Hematopoietic multipotent progenitor cell treated with erythropoietin and hydrocortisone succinate and interleukin-3 and kit ligand, for 17 days (in vitro differentiated cells): ENCODE measurements around the gene SLC6A12.
"Not testable (repeated sequence)": the region's sequence is repeated elsewhere in the genome, so short reads cannot be mapped to it uniquely, and the experiment has no call there.

Experiments used
- DNase-seq: peaks from one replicate; pipeline ENCODE4 v3.0.0-alpha.2; 2015; ENCODE audit warnings: low spot score

Gene SLC6A12

GRCh38 chr12:217029-217428, 3.1 kb upstream of the SLC6A12 start:
- DNase-seq: not testable (repeated sequence)

- no peak for DNase-seq
Observed at GRCh38 chr12:215116-215515, 1.2 kb upstream of the SLC6A12 start.

- no peak for DNase-seq
Observed at GRCh38 chr12:213527-213932, 427 bp downstream of the SLC6A12 start.

DNA sequence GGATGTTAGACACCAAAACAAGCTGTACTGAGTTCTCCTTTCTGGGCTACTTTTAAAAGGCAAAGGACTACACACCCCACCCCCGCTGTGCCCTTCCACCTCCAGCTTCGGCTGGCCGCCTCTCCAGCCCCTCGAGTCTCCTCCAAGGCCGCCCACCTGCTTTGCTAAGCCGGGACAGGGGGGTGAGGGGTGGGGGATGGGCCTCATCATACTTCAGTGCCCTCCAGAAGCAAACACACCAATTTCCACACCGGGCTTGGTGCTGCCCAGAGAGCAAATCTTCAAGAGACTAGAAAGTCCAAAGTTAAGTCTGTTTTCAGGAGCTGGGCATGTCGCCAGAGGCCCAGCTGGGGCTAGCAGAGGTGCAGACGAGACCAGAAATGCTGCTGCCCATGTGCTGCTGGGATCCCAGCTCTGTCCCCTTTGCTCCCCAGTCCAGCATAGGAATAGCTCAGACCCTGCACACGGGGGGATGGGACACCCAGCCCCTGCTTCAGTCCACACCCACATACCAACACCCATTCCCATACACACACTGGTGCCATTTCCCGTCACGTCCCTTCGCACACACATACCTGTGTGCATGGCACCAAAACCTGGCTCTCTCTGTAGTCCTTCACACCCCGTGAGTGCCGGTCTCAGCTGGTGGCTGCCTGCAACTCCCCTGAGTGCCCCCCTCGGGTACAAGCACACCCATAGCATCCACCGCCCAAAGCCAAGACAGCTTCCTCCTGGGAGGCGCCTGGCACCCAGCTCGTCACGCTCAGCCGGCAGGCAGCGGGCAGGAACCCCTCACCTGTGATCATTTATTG, 1.0 kb downstream of the SLC6A12 start:
- no peak for DNase-seq

- DNase-seq: no peak
Observed at GRCh38 chr12:212415-212714, 1.6 kb downstream of the SLC6A12 start.

- DNase-seq: no peak
Observed at GRCh38 chr12:211639-212414, 2.1 kb downstream of the SLC6A12 start.

- DNase-seq: no peak
Observed at GRCh38 chr12:211142-211465, 2.9 kb downstream of the SLC6A12 start.

DNA sequence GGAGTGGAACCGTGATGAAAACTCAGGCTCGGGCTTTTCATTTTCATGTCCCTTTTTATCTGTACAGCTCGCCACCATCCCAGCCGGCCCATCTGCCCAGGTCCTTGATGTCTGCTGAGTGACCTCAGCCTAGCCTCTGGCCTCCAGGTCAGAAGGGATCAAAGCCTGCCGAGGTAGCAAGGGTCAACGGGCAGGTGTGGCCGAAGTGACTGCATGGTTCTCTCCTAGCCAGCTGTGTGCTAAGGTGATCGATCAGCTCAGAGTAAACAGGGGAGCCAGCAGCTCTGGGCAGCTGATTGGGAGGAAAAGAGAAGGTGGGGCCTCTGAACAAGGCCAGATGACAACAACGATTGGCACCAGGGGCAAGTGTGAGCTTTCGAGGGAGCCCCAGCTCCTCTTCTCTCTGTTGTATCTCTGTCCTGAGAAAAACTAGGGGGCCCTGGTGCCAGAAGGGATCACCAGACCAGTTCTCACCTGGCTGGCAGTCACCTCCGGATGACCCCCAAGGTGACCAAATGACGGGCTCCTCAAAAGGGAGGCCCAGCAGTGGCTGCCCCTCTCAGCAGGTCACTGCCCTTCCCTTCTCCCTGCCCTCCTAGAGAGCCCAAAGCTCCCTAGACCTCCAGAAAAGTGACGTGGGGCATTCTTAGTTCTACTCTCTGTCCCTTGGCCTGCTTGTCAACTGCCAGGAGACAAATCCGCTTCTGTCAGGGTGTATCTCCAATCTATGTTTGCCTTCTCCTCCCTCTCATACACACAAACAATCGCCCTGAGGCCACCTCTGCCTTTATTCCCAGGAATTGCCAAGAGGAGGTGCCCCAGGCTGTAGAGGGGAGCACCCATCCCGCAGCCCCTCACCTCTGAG, 3.4 kb downstream of the SLC6A12 start:
- DNase-seq: no peak

DNA sequence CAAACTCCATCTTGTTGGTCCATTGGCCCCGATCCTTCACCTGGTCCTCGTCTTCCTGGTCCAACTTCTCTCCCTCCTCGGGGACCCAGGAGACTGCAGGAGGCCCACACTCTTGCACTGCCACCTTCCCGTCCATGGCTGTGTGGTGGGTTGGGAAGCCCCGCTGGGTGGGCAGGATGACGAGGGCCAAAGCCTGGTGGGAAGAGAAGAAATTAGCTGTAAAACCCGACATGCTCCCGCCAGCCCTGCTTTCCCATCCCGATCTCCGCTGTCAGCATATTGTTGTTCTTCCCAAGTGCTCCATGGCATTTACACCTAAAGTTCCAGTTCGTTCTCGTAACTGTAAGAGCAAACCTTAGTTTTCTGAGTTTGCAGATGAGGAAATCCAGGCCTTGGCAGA, 4.1 kb downstream of the SLC6A12 start:
- no peak for DNase-seq

DNA sequence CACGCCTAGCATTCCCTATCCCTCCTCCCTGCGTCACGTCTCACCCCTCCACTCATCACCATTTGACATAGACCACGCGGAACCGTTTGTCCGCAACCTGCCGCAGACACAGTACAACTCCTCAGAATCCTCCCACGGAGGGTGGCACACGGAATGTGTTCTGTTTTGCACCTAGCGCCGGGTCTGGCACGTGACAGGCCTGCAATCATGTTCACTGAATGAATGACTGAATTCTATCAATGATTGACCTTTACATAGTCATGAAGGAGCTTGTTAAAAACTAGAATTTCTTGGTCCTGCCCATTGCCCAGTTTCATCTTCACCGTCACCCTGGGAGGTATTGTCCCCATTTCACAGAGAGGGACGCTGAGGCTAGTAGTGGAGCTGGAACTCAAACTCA, 4.7 kb downstream of the SLC6A12 start:
- no peak for DNase-seq

- DNase-seq: no peak
Observed at GRCh38 chr12:208813-209212, 5.1 kb downstream of the SLC6A12 start.

GRCh38 chr12:207804-208203, 6.2 kb downstream of the SLC6A12 start:
- no peak for DNase-seq

- DNase-seq: no peak
Observed at GRCh38 chr12:206746-207440, 7.1 kb downstream of the SLC6A12 start.

GRCh38 chr12:205026-205425, 8.9 kb downstream of the SLC6A12 start:
- DNase-seq: no peak

GRCh38 chr12:204261-204678, 9.7 kb downstream of the SLC6A12 start:
- no peak for DNase-seq

DNA sequence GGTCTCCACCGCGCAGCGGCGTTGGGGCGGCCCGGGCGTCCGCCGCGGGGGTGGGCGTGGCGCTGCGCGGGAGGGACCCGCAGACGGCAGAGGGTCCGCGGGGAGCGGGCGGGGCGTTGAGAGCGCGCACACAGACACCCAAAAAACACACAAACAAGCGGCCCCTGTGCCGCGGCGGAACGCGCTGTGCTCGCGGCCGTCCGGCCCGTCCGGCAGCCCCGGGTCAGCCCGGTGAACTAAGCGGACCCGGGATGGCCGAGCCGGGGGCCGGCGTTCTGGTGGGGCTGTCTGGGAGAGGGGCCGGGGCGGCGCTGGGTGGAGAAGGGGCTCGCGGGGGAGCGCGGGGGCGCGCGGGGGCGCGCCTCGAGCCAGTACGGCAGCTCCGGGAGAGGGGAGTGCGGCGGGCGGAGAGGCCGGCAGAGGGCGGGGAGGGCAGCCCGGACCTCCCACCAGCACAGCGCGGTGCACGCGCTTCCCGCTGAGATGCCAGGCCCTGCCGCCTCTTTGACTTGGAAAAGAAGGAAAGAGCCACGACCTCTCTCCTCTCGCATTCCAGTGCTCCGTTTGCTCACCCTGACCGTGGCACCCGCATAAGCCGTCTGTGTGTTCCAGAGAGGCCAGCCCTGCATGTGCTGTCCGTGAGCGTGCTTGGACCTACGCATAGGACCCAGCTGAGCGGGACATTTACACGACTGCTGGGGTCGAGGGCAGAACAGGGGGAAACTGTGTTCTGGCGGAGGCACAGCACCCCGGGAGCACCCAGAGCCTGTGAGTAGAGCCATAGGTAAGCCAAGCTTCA, 10.3 kb downstream of the SLC6A12 start:
- DNase-seq: no peak

DNA sequence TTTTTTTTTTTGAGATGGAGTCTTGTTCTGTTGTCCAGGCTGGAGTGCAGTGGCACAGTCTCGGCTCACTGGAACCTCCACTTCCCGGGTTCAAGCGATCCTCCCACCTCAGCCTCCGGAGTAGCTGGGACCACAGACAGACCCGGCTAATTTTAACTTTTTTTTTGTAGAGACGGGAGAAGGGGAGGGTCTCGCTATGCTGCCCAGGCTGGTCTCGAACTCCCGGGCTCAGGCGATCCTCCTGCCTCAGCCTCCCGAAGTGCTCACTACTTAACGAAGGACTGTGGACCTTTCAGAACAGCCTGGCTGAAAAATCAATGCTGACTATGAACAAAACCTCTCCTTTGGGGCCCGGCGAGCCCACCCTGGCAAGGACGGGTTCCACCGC, 10.9 kb downstream of the SLC6A12 start:
- no peak for DNase-seq

GRCh38 chr12:202081-202731, 11.8 kb downstream of the SLC6A12 start:
- no peak for DNase-seq

- DNase-seq: no peak
Observed at GRCh38 chr12:201361-201760, 12.6 kb downstream of the SLC6A12 start.

DNA sequence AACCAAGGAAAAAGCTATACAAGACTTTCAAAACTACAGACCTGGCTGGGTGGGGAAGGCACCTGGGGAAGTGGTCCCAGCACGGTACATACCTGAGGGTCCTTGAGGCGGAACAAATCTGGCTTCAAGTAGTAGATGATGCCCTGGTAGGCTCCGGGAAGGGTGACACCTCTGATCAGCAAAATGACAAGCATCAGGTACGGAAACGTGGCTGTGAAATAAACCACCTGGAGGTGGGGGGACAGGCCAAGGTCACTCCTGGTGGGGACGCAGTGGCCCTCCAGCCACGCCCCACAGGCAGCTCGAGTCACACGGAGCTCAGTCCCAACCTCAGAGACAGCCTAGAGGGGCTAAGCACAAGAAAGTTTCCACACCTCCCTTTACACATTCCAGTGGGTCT, 15.3 kb downstream of the SLC6A12 start:
- no peak for DNase-seq
